Sigmoid colon (tissue), 4 donors: ENCODE results near the gene ZNHIT3.

Source experiments
- CTCF ChIP-seq, 4 experiments: fragments of 450-650 bp in 3 of 4; fragments of 200-600 bp in 1 of 4; IDR thresholded peaks; one replicate each; pipeline ENCODE4 v1.5.1; 2016 to 2019; ENCODE audit warnings: antibody characterized with exemption in 4 of 4, mild to moderate bottlenecking in 3 of 4, moderate library complexity in 2 of 4
- POLR2A ChIP-seq, 2 donors: fragments of 450-650 bp; IDR thresholded peaks; one replicate each; pipeline ENCODE4 v1.6.1; 2016; ENCODE audit warnings: antibody characterized with exemption in 2 of 2, mild to moderate bottlenecking in 2 of 2, moderate library complexity in 2 of 2
- POLR2AphosphoS5 ChIP-seq, 4 donors: sonication (generic); formaldehyde crosslinking; IDR thresholded peaks; one replicate each; pipeline ENCODE4 v1.6.1; 2017; ENCODE audit warnings: antibody characterized with exemption in 4 of 4

- no peak for TF ChIP-seq CTCF (IDR thresholded peaks at IDR 0.05)
- TF ChIP-seq POLR2A (IDR thresholded peaks at IDR 0.05): no peak
- no peak for TF ChIP-seq POLR2AphosphoS5 (IDR thresholded peaks at IDR 0.05)
Measured at GRCh38 chr17:36498155-36498554, 11.7 kb downstream of the ZNHIT3 start.
